NB4 (cell line): ENCODE results near the gene ASB2.

ENCODE experiments used
- DNase-seq: peaks from one replicate; pipeline ENCODE4 v3.0.0; 2010; ENCODE audit warnings: low read depth
- H3K4me3 ChIP-seq: one replicate; pipeline ENCODE4 v1.5.1; 2011; ENCODE audit warnings: mild to moderate bottlenecking, low read depth, low read length, moderate library complexity
- CTCF ChIP-seq: IDR thresholded peaks from one replicate; pipeline ENCODE4 v1.5.1; 2012; ENCODE audit warnings: low read depth, low read length
- MAX ChIP-seq: IDR thresholded peaks from 2 replicates; pipeline ENCODE4 v1.6.1; 2011; ENCODE audit warnings: low read depth, low read length
- MYC ChIP-seq: IDR thresholded peaks from 2 replicates; pipeline ENCODE4 v1.6.1; 2011; ENCODE audit warnings: low read depth, low read length
- POLR2A ChIP-seq: IDR thresholded peaks from 2 replicates; pipeline ENCODE4 v1.6.1; 2011; ENCODE audit warnings: mild to moderate bottlenecking; ENCODE audit not compliant: insufficient read length; ENCODE audit errors: extremely low read depth

ASB2 gene

GRCh38 chr14:93930989-93931307 is 45.4 kb downstream of the ASB2 start:
- H3K4me3 ChIP-seq: no peak overlapping the region
- no peak for TF ChIP-seq MYC
- DNase-seq: no peak

GRCh38 chr14:93930296-93930988 is 45.9 kb downstream of the ASB2 start:
- no peak for TF ChIP-seq MAX
- no peak for TF ChIP-seq CTCF
- no peak for DNase-seq
- no peak overlapping the region for H3K4me3 ChIP-seq

DNA sequence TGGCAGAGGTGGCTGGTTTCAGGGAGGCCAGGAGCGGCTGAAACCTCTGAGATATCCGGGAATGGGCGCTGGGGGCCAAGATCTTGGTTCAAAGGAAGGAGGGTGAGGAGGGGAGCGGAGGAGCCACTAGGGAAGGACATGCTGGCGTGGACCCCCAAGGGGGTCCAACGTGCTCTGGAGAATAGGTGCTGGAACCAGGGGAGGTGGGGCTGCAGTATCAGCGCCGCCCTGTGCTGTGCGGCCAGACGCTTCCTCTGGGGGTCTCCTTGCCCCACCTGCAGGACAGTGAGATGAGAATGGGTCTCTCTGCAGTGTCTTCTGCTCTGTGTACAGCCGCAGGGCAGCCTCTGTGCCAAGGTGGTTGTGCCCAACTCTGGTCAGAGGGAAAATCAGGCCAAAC is 46.7 kb downstream of the ASB2 start:
- no peak overlapping the region for H3K4me3 ChIP-seq
- no peak for TF ChIP-seq MAX
- no peak for DNase-seq

DNA sequence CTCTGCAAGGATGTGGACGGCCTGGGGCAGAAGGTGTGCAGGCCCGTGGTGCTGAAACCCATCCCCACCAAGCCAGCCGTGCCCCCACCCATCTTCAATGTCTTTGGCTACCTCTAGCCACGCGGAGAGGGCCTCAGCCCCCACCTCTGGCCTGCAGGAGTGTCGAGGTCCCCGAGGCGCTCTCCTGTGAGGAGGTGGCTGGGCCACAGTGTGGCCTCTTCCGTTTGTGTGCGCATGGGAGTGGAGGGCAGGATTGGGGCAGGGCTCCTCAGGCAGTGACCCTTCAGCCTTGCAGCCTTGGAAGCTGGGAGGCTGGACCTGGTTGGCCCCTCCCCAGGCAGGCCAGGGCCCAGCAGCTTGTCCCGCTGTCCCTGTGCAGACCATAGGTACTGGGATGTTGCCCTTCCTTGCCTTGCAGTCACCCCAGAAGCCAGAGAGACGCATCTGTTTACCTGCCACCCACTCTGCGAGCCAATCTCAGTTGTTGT is 47.3 kb downstream of the ASB2 start:
- H3K4me3 ChIP-seq: no peak overlapping the region
- no peak for DNase-seq
- TF ChIP-seq CTCF (no peak), MYC (no peak), MAX (no peak), POLR2A (no peak)

DNA sequence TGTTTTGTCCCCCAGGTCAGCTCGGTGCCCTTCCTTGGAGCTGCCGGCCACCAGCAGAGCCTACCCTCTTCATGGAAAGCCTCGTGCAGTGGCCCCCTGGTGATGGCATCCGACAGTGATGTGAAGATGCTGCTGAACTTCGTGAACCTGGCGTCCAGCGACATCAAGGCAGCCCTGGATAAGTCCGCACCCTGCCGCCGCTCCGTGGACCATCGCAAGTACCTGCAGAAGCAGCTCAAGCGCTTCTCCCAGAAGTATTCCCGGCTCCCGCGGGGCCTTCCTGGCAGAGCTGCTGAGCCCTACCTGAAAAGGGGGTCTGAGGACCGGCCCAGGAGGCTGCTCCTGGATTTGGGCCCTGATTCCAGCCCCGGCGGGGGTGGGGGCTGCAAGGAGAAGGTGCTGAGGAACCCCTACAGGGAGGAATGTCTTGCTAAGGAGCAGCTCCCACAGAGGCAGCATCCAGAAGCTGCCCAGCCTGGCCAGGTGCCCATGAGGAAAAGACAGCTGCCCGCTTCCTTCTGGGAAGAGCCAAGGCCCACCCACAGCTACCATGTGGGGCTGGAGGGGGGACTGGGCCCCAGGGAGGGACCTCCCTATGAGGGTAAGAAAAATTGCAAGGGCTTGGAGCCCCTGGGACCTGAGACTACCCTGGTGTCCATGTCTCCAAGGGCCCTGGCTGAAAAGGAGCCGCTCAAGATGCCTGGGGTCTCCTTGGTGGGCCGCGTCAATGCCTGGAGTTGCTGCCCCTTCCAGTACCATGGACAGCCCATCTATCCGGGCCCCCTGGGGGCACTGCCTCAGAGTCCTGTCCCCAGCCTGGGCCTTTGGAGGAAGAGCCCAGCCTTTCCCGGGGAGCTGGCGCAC is 48.0 kb downstream of the ASB2 start:
- TF ChIP-seq POLR2A (no peak), MYC (no peak), CTCF (no peak), MAX (no peak)
- DNase-seq: no peak
- no peak overlapping the region for H3K4me3 ChIP-seq

DNA sequence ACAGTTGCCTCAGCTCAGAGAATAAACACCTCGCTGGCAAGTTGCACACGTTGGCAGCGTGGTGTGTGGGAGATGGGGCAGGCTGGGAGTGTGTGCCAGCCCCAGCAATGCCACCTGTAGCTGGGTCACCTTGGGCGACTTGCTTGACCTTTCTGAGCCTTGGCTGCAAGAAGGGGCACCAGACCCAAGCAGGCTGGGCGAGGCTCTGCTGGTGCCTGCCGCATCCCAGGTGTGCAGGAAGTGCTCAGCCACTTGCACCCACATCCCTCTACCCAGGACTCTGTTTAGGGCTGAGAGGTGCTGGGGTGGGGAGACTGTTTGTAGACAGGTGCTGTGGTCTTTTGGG is 48.6 kb downstream of the ASB2 start:
- no peak overlapping the region for H3K4me3 ChIP-seq
- no peak for DNase-seq
- no peak for TF ChIP-seq POLR2A
- TF ChIP-seq MYC: no peak
- no peak for TF ChIP-seq MAX
- TF ChIP-seq CTCF: no peak
